ENCODE data around the gene MMP20.
A peak's percentile ranks its signal among the peaks of the same experiment; 100 is the strongest.
"Not testable (repeated sequence)": the region's sequence is repeated elsewhere in the genome, so short reads cannot be mapped to it uniquely, and the experiment has no call there.

Gene MMP20

GRCh38 chr11:102633385-102634026 lies 8.4 kb upstream of the MMP20 start:
- no peak for DNase-seq
- Mint-ChIP-seq H3K4me1 (no peaks in the 10 kb centered on the region), H3K4me3 (no peak overlapping the region), H3K27ac (peak overlapping the region in 1 of 2 donors; percentile 15), H3K27me3 (peaks cover 6% of the 10 kb centered on the region), H3K9me3 (no peaks in the 10 kb centered on the region)
- ATAC-seq, result no peak

- DNase-seq (no peak), ATAC-seq (no peak)
- Mint-ChIP-seq H3K27ac (no peak overlapping the region), H3K9me3 (no peaks in the 10 kb centered on the region), H3K27me3 (peaks cover 6% of the 10 kb centered on the region), H3K4me3 (no peak overlapping the region), H3K4me1 (no peaks in the 10 kb centered on the region)
These were observed 6.9 kb upstream of the MMP20 start for GRCh38 chr11:102632026-102632425.

GRCh38 chr11:102630598-102631448 lies 5.7 kb upstream of the MMP20 start:
- ATAC-seq, result no peak
- H3K27ac Mint-ChIP-seq, result no peak overlapping the region
- H3K4me1 Mint-ChIP-seq, result no peaks in the 10 kb centered on the region
- H3K4me3 Mint-ChIP-seq, result no peak overlapping the region
- DNase-seq, result no peak
- peaks cover 6% of the 10 kb centered on the region for H3K27me3 Mint-ChIP-seq
- H3K9me3 Mint-ChIP-seq, result no peaks in the 10 kb centered on the region

GRCh38 chr11:102629908-102630307 lies 4.8 kb upstream of the MMP20 start:
- not testable (repeated sequence) for H3K4me1 Mint-ChIP-seq, H3K27ac Mint-ChIP-seq, H3K9me3 Mint-ChIP-seq, H3K27me3 Mint-ChIP-seq, H3K4me3 Mint-ChIP-seq, DNase-seq, ATAC-seq

GRCh38 chr11:102626676-102627075 lies 1.5 kb upstream of the MMP20 start:
- no peaks in the 10 kb centered on the region for H3K9me3 Mint-ChIP-seq
- peaks cover 6% of the 10 kb centered on the region for H3K27me3 Mint-ChIP-seq
- H3K4me3 Mint-ChIP-seq, result no peak overlapping the region
- ATAC-seq (no peak), DNase-seq (no peak)
- H3K4me1 Mint-ChIP-seq, result no peaks in the 10 kb centered on the region
- H3K27ac Mint-ChIP-seq, result no peak overlapping the region

GRCh38 chr11:102623998-102624397 lies 1.1 kb downstream of the MMP20 start:
- DNase-seq, result no peak
- no peaks in the 10 kb centered on the region for H3K4me1 Mint-ChIP-seq
- ATAC-seq, result no peak
- H3K27ac Mint-ChIP-seq, result no peak overlapping the region
- H3K4me3 Mint-ChIP-seq, result no peak overlapping the region
- H3K27me3 Mint-ChIP-seq, result no peaks in the 10 kb centered on the region
- H3K9me3 Mint-ChIP-seq, result no peaks in the 10 kb centered on the region

GRCh38 chr11:102623128-102623527 lies 2.0 kb downstream of the MMP20 start:
- Mint-ChIP-seq H3K27ac (no peak overlapping the region), H3K4me1 (no peaks in the 10 kb centered on the region), H3K9me3 (no peaks in the 10 kb centered on the region), H3K27me3 (no peaks in the 10 kb centered on the region), H3K4me3 (no peak overlapping the region)
- ATAC-seq (no peak), DNase-seq (no peak)

GRCh38 chr11:102622258-102622657 lies 2.9 kb downstream of the MMP20 start:
- Mint-ChIP-seq H3K4me3 (no peak overlapping the region), H3K4me1 (no peaks in the 10 kb centered on the region), H3K9me3 (no peaks in the 10 kb centered on the region), H3K27me3 (no peaks in the 10 kb centered on the region), H3K27ac (no peak overlapping the region)
- no peak for DNase-seq
- ATAC-seq, result no peak

- Mint-ChIP-seq H3K4me3 (no peak overlapping the region), H3K4me1 (no peaks in the 10 kb centered on the region), H3K27me3 (no peaks in the 10 kb centered on the region), H3K9me3 (no peaks in the 10 kb centered on the region), H3K27ac (no peak overlapping the region)
- ATAC-seq (no peak), DNase-seq (no peak)
These were observed 4.1 kb downstream of the MMP20 start for GRCh38 chr11:102620818-102621561.

- H3K27ac Mint-ChIP-seq, result no peak overlapping the region
- H3K9me3 Mint-ChIP-seq, result no peaks in the 10 kb centered on the region
- DNase-seq, result no peak
- ATAC-seq, result no peak
- H3K4me3 Mint-ChIP-seq, result no peak overlapping the region
- no peaks in the 10 kb centered on the region for H3K27me3 Mint-ChIP-seq
- H3K4me1 Mint-ChIP-seq, result no peaks in the 10 kb centered on the region
These were observed 5.0 kb downstream of the MMP20 start for GRCh38 chr11:102620179-102620578.

- H3K27ac Mint-ChIP-seq, result no peak overlapping the region
- H3K4me3 Mint-ChIP-seq, result no peak overlapping the region
- ATAC-seq (no peak), DNase-seq (no peak)
- H3K27me3 Mint-ChIP-seq, result no peaks in the 10 kb centered on the region
- H3K4me1 Mint-ChIP-seq, result peaks cover 6% of the 10 kb centered on the region
- H3K9me3 Mint-ChIP-seq, result no peaks in the 10 kb centered on the region
These were observed 7.6 kb downstream of the MMP20 start for GRCh38 chr11:102617466-102618008.

- H3K4me1 Mint-ChIP-seq, result peaks cover 12% of the 10 kb centered on the region
- no peaks in the 10 kb centered on the region for H3K9me3 Mint-ChIP-seq
- DNase-seq (no peak), ATAC-seq (peak; percentile 56)
- no peak overlapping the region for H3K27ac Mint-ChIP-seq
- no peak overlapping the region for H3K4me3 Mint-ChIP-seq
- no peaks in the 10 kb centered on the region for H3K27me3 Mint-ChIP-seq
These were observed 9.2 kb downstream of the MMP20 start for GRCh38 chr11:102615894-102616432.

- no peak overlapping the region for H3K4me3 Mint-ChIP-seq
These were observed 9.8 kb downstream of the MMP20 start for GRCh38 chr11:102615077-102615893.

GRCh38 chr11:102614485-102614884 lies 10.6 kb downstream of the MMP20 start:
- peaks cover 15% of the 10 kb centered on the region for H3K4me1 Mint-ChIP-seq
- no peaks in the 10 kb centered on the region for H3K27me3 Mint-ChIP-seq
- no peak for ATAC-seq
- H3K27ac Mint-ChIP-seq, result peak overlapping the region in 1 of 2 donors; percentile 54
- no peak overlapping the region for H3K4me3 Mint-ChIP-seq
- no peak for DNase-seq
- H3K9me3 Mint-ChIP-seq, result no peaks in the 10 kb centered on the region

More at GRCh38 chr11:102615077-102615893, 9.8 kb downstream of the MMP20 start:
- Mint-ChIP-seq H3K9me3 (no peaks in the 10 kb centered on the region), H3K4me1 (peaks cover 15% of the 10 kb centered on the region), H3K27ac (no peak overlapping the region), H3K27me3 (no peaks in the 10 kb centered on the region)
- DNase-seq (no peak), ATAC-seq (no peak)

GRCh38 chr11:102614031-102614430 lies 11.1 kb downstream of the MMP20 start:
- Mint-ChIP-seq H3K27me3 (no peaks in the 10 kb centered on the region), H3K27ac (no peak overlapping the region), H3K9me3 (no peaks in the 10 kb centered on the region), H3K4me1 (peaks cover 15% of the 10 kb centered on the region), H3K4me3 (no peak overlapping the region)
- DNase-seq (no peak), ATAC-seq (no peak)

Data from stimulated activated naive CD8-positive, alpha-beta T cell treated with anti-CD3 and anti-CD28 coated beads, Interleukin-15, amount 100 ng/mL, for 72 hours (primary cell).